ENCODE measurements around the gene DNLZ.

DNA sequence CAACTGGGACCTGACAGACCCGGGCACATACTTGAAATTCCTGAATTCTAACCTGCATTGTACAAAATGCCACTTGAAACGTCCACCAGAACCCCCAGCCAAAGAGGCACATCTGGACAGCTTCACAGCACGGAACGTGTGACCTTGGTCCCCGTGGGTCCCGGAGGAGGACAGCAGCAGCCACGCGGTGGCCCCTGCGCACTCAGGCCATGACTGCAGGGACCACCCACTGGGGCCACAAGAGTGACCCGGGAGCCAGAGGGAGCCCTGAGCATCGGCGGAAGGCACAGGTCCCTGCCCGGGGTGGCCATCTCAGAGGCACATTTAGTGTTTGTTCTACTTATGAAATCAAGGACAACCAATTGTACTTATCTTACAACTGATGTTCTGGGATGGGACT lies 38.5 kb upstream of the DNLZ start:
- TF ChIP-seq POLR2A (IDR thresholded peaks at IDR 0.05) (no peak), CTCF (IDR thresholded peaks at IDR 0.05) (no peak)

Measured in heart left ventricle (tissue), 13 donors.